Measurements from ENCODE around the gene LRRC52. TPM values are rescaled to one million over a fixed set of nuclear protein-coding genes. Genes with fewer than 3 reads are reported as not detected.
A peak's percentile ranks its signal among the peaks of the same experiment; 100 is the strongest.

The LRRC52 gene
- total RNA-seq, 1 experiment from 2014 or later = not detected

GRCh38 chr1:165531021-165531420 is 12.8 kb upstream of the LRRC52 start:
- no peak for TF ChIP-seq CTCF (IDR thresholded peaks at IDR 0.05; ENCODE audit: unreplicated experiment)
- BruUV-seq (replicated peaks) = no TSS peak
- no peak overlapping the region for H3K27ac Mint-ChIP-seq (ENCODE audit: low read depth, unreplicated experiment)
- no peaks in the 10 kb centered on the region for H3K36me3 Mint-ChIP-seq (ENCODE audit: insufficient read depth, unreplicated experiment)
- no peaks in the 10 kb centered on the region for H3K4me1 Mint-ChIP-seq (ENCODE audit: insufficient read depth, unreplicated experiment)
- H3K27me3 Mint-ChIP-seq (ENCODE audit: insufficient read depth, unreplicated experiment) = peaks cover 61% of the 10 kb centered on the region
- POLR2A ChIA-PET = no interaction called here
- H3K9me3 Mint-ChIP-seq (ENCODE audit: unreplicated experiment) = no peaks in the 10 kb centered on the region
- no peak overlapping the region for H3K4me3 Mint-ChIP-seq (ENCODE audit: unreplicated experiment)
- CTCF ChIA-PET = interaction anchor here (0.6 kb wide), 1 partner anchor 15 kb away, joined by 5 read pairs; no protein-coding TSS in a partner anchor
- peak; percentile 12 for DNase-seq (ENCODE audit: unreplicated experiment)
- intact Hi-C loops (cut with micrococcal nuclease) = no loop called here

- intact Hi-C loops (cut with micrococcal nuclease) = no loop called here
- no peak overlapping the region for H3K4me3 Mint-ChIP-seq (ENCODE audit: unreplicated experiment)
- TF ChIP-seq CTCF (IDR thresholded peaks at IDR 0.05; ENCODE audit: unreplicated experiment) = no peak
- DNase-seq (ENCODE audit: unreplicated experiment) = no peak
- no peaks in the 10 kb centered on the region for H3K36me3 Mint-ChIP-seq (ENCODE audit: insufficient read depth, unreplicated experiment)
- no peaks in the 10 kb centered on the region for H3K9me3 Mint-ChIP-seq (ENCODE audit: unreplicated experiment)
- H3K27me3 Mint-ChIP-seq (ENCODE audit: insufficient read depth, unreplicated experiment) = peaks cover 64% of the 10 kb centered on the region
- no TSS peak for BruUV-seq (replicated peaks)
- no peaks in the 10 kb centered on the region for H3K4me1 Mint-ChIP-seq (ENCODE audit: insufficient read depth, unreplicated experiment)
- CTCF ChIA-PET = interaction anchor here (0.6 to 1.1 kb wide), 4 partner anchors 8 to 61 kb away, joined by 3 to 5 read pairs (median 3); no protein-coding TSS in a partner anchor
- POLR2A ChIA-PET = no interaction called here
- no peak overlapping the region for H3K27ac Mint-ChIP-seq (ENCODE audit: low read depth, unreplicated experiment)
Observed at GRCh38 chr1:165532053-165532452, 11.7 kb upstream of the LRRC52 start.

- Mint-ChIP-seq H3K9me3 (ENCODE audit: unreplicated experiment) (no peaks in the 10 kb centered on the region), H3K27me3 (ENCODE audit: insufficient read depth, unreplicated experiment) (peaks cover 64% of the 10 kb centered on the region), H3K27ac (ENCODE audit: low read depth, unreplicated experiment) (no peak overlapping the region), H3K36me3 (ENCODE audit: insufficient read depth, unreplicated experiment) (no peaks in the 10 kb centered on the region), H3K4me1 (ENCODE audit: insufficient read depth, unreplicated experiment) (no peaks in the 10 kb centered on the region), H3K4me3 (ENCODE audit: unreplicated experiment) (no peak overlapping the region)
- no peak for TF ChIP-seq CTCF (IDR thresholded peaks at IDR 0.05; ENCODE audit: unreplicated experiment)
- CTCF ChIA-PET = interaction anchor here (0.5 to 1.7 kb wide), 5 partner anchors 9 to 1670 kb away, joined by 3 to 6 read pairs (median 5); no protein-coding TSS in a partner anchor
- intact Hi-C loops (cut with micrococcal nuclease) = no loop called here
- POLR2A ChIA-PET = no interaction called here
- no peak for DNase-seq (ENCODE audit: unreplicated experiment)
- no TSS peak for BruUV-seq (replicated peaks)
Observed at GRCh38 chr1:165533254-165533653, 10.5 kb upstream of the LRRC52 start.

- no peak for TF ChIP-seq CTCF (IDR thresholded peaks at IDR 0.05; ENCODE audit: unreplicated experiment)
- no peaks in the 10 kb centered on the region for H3K4me1 Mint-ChIP-seq (ENCODE audit: insufficient read depth, unreplicated experiment)
- H3K27me3 Mint-ChIP-seq (ENCODE audit: insufficient read depth, unreplicated experiment) = peaks cover 58% of the 10 kb centered on the region
- no TSS peak for BruUV-seq (replicated peaks)
- H3K4me3 Mint-ChIP-seq (ENCODE audit: unreplicated experiment) = no peak overlapping the region
- intact Hi-C loops (cut with micrococcal nuclease) = no loop called here
- H3K36me3 Mint-ChIP-seq (ENCODE audit: insufficient read depth, unreplicated experiment) = no peaks in the 10 kb centered on the region
- ChIA-PET POLR2A (no interaction called here), CTCF (no interaction called here)
- no peak for DNase-seq (ENCODE audit: unreplicated experiment)
- H3K27ac Mint-ChIP-seq (ENCODE audit: low read depth, unreplicated experiment) = no peak overlapping the region
- no peaks in the 10 kb centered on the region for H3K9me3 Mint-ChIP-seq (ENCODE audit: unreplicated experiment)
Observed at GRCh38 chr1:165536016-165536415, 7.8 kb upstream of the LRRC52 start.

Measured in MCF 10A (cell line).